ENCODE results near the gene TENM3.

DNA sequence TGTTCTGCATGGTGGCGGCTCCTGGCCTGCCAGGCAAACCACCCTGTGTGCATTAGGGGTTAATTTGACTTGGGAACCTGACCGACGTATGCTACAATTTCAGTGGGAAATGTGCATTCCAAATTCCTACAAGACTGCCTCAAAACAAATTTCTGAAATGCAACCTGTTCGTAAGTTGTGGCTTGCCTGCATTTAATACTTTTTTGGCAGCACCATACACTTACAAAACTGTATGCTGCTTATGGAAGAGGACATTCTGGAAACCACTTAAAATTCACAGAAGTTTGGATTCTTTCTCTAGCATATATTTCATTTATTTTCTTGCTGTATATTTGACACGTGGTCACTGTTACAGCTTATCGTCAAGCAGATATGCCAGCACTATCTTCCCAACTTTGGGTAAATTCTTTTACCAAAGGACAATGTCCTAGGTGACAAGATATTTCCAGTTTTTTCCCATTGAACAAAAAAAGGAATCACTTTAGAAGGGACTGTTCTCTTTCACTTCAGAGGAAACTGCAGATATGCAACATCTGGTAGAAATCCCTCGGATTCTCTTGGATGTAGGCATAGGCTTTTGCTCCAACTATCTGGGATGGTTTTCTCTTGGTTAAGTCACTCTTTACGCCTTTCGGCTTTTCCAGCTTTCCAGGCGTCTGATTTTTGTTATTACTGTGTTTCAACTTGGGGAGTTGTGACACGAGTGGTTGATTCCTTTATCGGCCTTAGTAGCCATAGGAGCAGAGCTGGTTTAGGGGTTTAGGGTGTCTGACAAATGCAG, 9.7 kb upstream of the TENM3 start:
- TF ChIP-seq, protein P1, sequence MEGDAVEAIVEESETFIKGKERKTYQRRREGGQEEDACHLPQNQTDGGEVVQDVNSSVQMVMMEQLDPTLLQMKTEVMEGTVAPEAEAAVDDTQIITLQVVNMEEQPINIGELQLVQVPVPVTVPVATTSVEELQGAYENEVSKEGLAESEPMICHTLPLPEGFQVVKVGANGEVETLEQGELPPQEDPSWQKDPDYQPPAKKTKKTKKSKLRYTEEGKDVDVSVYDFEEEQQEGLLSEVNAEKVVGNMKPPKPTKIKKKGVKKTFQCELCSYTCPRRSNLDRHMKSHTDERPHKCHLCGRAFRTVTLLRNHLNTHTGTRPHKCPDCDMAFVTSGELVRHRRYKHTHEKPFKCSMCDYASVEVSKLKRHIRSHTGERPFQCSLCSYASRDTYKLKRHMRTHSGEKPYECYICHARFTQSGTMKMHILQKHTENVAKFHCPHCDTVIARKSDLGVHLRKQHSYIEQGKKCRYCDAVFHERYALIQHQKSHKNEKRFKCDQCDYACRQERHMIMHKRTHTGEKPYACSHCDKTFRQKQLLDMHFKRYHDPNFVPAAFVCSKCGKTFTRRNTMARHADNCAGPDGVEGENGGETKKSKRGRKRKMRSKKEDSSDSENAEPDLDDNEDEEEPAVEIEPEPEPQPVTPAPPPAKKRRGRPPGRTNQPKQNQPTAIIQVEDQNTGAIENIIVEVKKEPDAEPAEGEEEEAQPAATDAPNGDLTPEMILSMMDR (IDR thresholded peaks at IDR 0.05; ENCODE audit: low read depth, low read length): no peak
- TF ChIP-seq EZH2phosphoT487 (IDR thresholded peaks at IDR 0.05; ENCODE audit: low read depth): no peak
